HT1080 (cell line): Measurements from ENCODE around the gene CYSRT1. TPM values are rescaled to one million over a fixed set of nuclear protein-coding genes. Genes with fewer than 3 reads are reported as not detected.
"Not testable (repeated sequence)": the region's sequence is repeated elsewhere in the genome, so short reads cannot be mapped to it uniquely, and the experiment has no call there.

Source experiments
- DNase-seq: peaks from one replicate; pipeline ENCODE4 v3.0.0-alpha.2; 2015; ENCODE audit warnings: low read depth
- total RNA-seq: library from RNA; depleted of rRNA; stranded (reverse); fragments of >200 nt; shearing (Covaris generic); gene quantifications from 2 replicates; pipeline ENCODE4 v1.2.3, GENCODE V29; 2014

Gene CYSRT1
- total RNA-seq, 1 experiment from 2014 or later: 1.1 TPM

GRCh38 chr9:137247916-137248175 is 22.9 kb downstream of the CYSRT1 start:
- no peak for DNase-seq

GRCh38 chr9:137250329-137251193 is 25.6 kb downstream of the CYSRT1 start:
- DNase-seq: no peak

DNA sequence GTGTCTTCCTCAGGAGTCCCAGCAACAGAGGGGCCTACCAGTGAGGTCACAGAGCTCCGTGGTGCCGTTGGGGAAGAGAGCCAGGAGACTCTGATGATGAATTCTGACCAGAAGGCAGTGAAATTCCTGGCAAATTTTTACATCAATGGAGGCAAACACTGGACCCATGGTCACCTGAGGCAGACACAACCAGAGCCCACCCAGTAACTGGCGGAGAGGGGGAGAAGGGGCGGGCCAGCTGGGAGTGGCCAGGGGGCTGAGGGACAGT is 26.2 kb downstream of the CYSRT1 start, which contains the start of gene STPG3:
STPG3 (plus strand) TSS at position 93 of the 268 bp plus-strand sequence; CDS start at position 94, 1 bp downstream.
- DNase-seq: no peak

GRCh38 chr9:137251490-137252268 is 26.7 kb downstream of the CYSRT1 start:
- DNase-seq: no peak

- DNase-seq: no peak
Observed at GRCh38 chr9:137252555-137253506, 27.9 kb downstream of the CYSRT1 start.

- DNase-seq: no peak
Observed at GRCh38 chr9:137253717-137254623, 29.0 kb downstream of the CYSRT1 start.

DNA sequence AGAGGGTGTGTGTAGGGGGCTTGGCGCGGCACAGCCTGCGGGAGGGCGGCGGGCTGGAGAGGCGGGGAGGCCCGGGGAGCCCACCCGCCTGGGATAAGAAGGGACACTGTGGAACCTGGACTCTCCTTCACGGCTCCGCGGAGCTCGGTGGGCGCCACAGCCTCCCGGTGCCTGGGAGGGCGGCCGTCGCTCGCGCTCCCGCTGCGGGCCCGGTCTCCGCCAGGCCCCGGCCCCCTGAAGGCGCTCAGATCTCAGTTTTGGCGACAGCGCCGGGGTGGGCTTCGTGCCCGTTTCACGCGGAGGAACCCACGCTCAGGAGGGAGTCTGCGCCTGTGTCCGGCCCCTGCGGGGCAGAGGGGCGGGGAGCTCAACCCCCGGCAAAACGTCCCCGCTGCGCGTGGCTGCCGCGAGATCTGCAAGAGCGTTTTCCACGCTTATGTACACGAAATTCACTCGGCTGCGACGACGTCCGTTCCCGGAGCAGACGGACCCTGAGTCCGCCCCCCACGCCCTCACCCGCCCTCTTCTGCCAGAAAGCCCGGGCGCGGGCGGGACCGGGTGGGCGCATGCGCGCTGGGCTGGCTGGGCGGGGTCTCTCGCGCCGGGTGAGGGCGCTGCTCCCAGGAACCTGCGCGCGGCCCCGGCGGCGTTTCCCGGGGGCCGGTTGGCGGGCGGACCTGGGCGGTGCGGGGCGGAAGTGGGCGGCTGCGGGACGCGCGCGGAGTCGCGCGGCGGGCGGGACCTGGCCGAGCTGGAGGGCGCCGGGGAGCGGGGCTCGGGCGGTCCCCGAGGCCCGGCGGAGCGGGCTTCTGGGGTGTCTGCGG is 29.9 kb downstream of the CYSRT1 start, which contains the start of gene NELFB:
NELFB (plus strand) TSS at position 704 of the 824 bp plus-strand sequence.
- DNase-seq: peak; percentile 76

- DNase-seq: peak; percentile 38
Observed at GRCh38 chr9:137255448-137256114, 30.6 kb downstream of the CYSRT1 start.

DNA sequence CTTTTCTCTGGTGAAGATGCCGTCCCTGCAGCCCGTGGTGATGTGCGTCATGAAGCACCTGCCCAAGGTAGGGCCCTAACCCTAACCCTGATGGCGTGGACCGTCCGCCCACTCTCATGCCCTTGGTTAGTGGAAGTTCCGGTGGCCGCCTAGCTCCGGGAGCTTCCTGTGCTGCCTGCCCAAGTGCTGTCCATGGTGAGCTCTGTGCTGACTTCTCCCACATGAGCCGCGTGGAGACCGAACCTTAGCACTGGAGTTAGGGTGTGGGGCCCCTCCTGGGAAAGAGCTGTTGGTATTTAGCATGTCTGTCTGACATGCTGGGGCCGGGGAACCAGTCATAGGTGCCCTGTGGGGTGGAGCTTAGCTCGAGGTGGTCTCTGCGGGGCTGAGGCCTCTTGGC is 31.4 kb downstream of the CYSRT1 start:
- DNase-seq: no peak

GRCh38 chr9:137256856-137257255 is 31.9 kb downstream of the CYSRT1 start:
- DNase-seq: no peak

DNA sequence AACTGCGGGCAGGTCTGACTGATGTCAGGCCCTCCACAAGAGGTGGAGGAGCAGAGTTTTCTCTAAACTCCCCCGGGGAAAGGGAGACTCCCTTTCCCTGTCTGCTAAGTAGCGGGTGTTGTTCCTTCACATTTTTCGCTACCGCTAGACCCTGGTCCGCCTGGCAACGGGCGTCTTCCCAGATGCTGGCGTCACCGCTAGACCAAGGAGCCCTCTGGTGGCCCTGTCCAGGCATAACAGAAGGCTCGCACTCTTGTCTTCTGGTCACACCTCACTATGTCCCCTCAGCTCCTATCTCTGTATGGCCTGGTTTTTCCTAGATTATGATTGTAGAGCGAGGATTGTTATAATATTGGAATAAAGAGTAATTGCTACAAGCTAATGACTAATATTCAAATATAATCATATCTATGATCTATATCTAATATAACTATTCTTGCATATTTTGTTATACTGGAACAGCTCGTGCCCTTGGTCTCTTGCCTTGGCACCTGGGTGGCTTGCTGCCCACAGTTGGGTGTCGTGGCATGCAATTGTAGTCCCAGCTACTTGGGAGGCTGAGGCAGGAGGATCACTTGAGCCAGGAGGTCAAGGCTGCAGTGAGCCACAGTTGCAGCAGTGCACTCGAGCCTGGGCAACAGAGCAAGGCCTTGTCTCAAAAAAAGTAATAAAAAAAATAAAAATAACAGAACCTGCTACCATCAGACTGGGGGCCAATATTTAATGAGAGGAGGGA is 37.4 kb downstream of the CYSRT1 start:
- not testable (repeated sequence) for DNase-seq

GRCh38 chr9:137262909-137263285 is 37.9 kb downstream of the CYSRT1 start:
- no peak for DNase-seq

DNA sequence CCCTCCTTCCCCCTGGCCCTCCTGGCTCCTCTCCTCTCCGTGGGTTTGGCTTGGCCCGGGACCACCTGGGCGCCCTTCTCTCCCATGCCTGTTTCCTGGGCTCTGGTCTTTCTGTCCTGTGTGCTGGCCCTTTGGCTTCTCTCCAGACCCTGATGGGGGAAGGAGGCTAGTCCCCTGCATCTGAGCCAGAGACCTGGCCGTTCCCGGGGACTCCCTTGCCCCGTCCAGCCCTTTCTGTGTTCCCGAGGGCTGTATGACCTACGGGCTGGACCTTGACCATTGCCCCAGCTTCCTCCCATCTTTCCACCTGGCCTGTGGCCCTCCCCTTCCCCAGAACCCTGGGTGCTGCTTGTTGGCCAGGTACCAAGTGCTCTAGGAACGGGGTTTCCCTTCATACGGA is 38.5 kb downstream of the CYSRT1 start:
- no peak for DNase-seq

DNA sequence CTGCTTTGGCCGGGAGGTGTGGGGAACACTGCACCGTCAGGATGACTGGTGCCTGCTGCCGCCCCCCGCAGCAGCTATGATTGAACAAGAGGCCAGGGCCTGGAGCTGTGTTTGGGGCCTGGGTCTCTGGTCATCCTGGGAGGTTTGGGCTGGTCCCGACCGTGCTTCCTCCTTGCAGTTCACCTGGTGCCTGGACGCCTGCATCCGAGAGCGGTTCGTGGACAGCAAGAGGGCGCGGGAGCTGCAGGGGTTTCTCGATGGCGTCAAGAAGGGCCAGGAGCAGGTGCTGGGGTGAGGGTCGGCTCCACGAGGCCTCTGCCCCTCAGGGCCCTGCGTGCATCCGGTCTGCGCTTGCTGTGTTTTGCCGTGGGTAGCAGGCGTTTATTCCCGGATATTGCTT is 39.1 kb downstream of the CYSRT1 start:
- DNase-seq: no peak

DNA sequence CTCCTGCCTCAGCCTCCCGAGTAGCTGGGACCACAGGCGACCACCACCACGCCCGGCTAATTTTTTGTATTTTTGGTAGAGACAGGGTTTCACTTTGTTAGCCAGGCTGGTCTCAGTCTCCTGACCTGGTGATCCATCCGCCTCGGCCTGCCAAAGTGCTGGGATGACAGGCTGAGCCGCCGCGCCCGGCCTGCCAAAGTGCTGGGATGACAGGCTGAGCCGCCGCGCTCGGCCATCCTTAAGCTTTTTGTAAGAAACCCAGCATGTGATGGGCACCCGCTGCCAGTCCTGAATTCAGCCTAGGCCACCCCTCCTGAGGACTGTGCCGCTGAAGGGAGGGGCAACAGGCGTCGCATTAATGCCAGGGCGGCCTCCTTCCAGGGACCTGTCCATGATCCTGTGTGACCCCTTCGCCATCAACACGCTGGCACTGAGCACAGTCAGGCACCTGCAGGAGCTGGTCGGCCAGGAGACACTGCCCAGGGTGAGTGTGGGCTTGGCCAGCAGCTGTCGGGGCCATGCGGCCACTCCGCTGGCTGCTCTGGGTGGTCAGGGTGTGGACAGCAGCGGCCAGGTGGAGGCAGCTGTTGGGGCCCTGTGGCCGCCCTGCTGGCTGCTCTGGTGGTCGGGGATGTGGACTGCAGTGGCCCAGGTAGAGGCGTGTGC is 40.7 kb downstream of the CYSRT1 start:
- no peak for DNase-seq

DNA sequence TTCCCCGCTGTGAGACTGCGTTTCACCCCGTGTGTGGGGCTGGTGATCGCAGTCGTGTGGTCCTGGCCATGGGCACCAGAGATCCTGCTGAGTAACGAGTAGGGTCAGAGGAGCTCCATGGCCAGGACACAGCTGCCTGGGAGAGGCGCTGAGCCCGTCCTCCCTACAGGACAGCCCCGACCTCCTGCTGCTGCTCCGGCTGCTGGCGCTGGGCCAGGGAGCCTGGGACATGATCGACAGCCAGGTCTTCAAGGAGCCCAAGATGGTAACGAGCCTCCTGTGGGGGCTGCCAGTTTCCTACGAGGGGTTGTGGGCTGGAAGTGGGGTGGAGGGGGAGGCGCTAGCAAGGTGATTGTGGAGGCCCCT is 41.2 kb downstream of the CYSRT1 start:
- DNase-seq: no peak

- no peak for DNase-seq
Observed at GRCh38 chr9:137266585-137267453, 41.8 kb downstream of the CYSRT1 start.
